A673 (cell line): ENCODE measurements around the gene DPP10.

Source experiments
- EZH2 ChIP-seq: fragments of 200-600 bp; sonication (generic); IDR thresholded peaks from 2 replicates; pipeline ENCODE4 v1.6.1; 2017; ENCODE audit warnings: borderline replicate concordance, low read depth, mild to moderate bottlenecking, mixed read lengths, antibody characterized with exemption, low read length; ENCODE audit not compliant: poor library complexity, severe bottlenecking
- TF ChIP-seq, protein P1 (sequence below): fragments of 300-800, 200-600 bp; sonication (generic); conservative IDR thresholded peaks from 2 replicates; pipeline ENCODE4 v1.5.1; 2017; ENCODE audit warnings: low read depth, mild to moderate bottlenecking, antibody characterized with exemption, low read length, moderate library complexity, mixed read lengths

DNA sequence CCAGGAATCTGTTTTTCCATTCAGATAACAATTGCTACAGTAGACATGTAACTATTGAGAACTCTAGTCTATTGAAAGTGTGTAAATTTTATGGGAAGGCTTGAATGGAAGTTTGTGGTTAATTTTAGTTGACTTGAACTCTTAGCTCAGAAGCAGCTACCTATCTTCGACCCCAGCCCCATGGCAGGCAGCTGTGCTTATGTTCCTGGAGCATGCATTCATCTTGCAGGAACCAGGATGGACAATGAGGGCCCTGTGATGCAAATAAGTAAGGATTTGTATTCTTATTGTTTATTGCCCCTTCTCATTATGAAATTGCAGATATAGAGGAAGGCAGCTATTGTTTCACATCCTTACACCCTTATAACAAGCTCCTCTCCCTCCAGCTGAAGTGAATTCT is 1252.2 kb downstream of the DPP10 start:
- no peak for TF ChIP-seq EZH2
- TF ChIP-seq, protein P1, sequence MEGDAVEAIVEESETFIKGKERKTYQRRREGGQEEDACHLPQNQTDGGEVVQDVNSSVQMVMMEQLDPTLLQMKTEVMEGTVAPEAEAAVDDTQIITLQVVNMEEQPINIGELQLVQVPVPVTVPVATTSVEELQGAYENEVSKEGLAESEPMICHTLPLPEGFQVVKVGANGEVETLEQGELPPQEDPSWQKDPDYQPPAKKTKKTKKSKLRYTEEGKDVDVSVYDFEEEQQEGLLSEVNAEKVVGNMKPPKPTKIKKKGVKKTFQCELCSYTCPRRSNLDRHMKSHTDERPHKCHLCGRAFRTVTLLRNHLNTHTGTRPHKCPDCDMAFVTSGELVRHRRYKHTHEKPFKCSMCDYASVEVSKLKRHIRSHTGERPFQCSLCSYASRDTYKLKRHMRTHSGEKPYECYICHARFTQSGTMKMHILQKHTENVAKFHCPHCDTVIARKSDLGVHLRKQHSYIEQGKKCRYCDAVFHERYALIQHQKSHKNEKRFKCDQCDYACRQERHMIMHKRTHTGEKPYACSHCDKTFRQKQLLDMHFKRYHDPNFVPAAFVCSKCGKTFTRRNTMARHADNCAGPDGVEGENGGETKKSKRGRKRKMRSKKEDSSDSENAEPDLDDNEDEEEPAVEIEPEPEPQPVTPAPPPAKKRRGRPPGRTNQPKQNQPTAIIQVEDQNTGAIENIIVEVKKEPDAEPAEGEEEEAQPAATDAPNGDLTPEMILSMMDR = no peak
